ENCODE measurements around the gene ESR1.

DNA sequence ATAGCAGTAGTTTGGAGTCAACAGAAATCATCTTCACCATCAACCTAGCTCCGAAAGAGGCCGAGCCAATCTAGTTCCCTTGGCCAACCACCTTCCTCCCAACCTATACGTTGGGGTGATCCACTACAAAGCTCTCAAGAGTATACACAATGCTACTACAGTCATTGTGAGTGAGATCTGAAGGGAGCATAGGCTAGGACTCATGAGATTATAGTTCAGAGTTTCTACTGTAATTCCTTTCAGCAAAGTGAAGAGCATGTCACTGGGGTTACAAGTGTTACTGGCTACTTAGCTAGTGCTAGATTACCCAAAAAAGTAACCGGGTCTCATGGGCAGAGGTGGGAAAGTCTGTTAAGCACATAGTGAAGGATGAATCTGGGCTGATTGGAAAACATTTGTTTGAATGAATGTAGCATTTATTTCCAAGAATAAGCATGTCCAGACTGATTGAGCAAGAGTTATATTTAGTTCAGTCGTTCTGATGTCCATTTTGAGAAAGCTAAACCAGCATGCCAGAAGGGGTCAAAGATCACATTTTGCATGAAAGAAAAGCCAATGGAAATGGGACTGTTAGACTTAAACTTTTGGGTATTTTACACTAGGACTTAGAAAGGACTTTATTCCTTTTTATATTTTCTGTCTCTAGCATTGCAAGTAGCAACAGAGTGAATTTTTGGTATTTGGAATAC is 10.5 kb upstream of the ESR1 start:
- TF ChIP-seq POLR2A (IDR thresholded peaks at IDR 0.05): no peak
- TF ChIP-seq, protein P1, sequence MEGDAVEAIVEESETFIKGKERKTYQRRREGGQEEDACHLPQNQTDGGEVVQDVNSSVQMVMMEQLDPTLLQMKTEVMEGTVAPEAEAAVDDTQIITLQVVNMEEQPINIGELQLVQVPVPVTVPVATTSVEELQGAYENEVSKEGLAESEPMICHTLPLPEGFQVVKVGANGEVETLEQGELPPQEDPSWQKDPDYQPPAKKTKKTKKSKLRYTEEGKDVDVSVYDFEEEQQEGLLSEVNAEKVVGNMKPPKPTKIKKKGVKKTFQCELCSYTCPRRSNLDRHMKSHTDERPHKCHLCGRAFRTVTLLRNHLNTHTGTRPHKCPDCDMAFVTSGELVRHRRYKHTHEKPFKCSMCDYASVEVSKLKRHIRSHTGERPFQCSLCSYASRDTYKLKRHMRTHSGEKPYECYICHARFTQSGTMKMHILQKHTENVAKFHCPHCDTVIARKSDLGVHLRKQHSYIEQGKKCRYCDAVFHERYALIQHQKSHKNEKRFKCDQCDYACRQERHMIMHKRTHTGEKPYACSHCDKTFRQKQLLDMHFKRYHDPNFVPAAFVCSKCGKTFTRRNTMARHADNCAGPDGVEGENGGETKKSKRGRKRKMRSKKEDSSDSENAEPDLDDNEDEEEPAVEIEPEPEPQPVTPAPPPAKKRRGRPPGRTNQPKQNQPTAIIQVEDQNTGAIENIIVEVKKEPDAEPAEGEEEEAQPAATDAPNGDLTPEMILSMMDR (IDR thresholded peaks at IDR 0.05): no peak
